H1 (cell line): ENCODE data around the gene PNMA1.

Source experiments
- JUN ChIP-seq: IDR thresholded peaks from 2 replicates; pipeline ENCODE4 v1.6.1; 2011; ENCODE audit warnings: low read depth, mild to moderate bottlenecking, improper control_type of control experiment, low read length
- JUND ChIP-seq: IDR thresholded peaks from 2 replicates; pipeline ENCODE4 v1.6.1; 2011; ENCODE audit warnings: mild to moderate bottlenecking, improper control_type of control experiment, low read length
- TAF1 ChIP-seq: IDR thresholded peaks from 2 replicates; pipeline ENCODE4 v1.6.1; 2011; ENCODE audit warnings: mild to moderate bottlenecking, low read depth, low read length
- TF ChIP-seq, protein P1 (sequence below), 3 experiments: IDR thresholded peaks; 1 replicate in 2 of 3; 2 replicates in 1 of 3; pipeline versions ENCODE4 v1.5.1 to v1.6.1; 2011; ENCODE audit warnings: low read length in 3 of 3, mild to moderate bottlenecking in 3 of 3, inconsistent platforms in 2 of 3, low read depth in 1 of 3, moderate library complexity in 1 of 3; ENCODE audit not compliant: insufficient read depth in 1 of 3; ENCODE audit errors: control extremely low read depth in 1 of 3

GRCh38 chr14:73723406-73723796 lies 9.2 kb upstream of the PNMA1 start:
- no peak for TF ChIP-seq JUN
- TF ChIP-seq, protein P1, sequence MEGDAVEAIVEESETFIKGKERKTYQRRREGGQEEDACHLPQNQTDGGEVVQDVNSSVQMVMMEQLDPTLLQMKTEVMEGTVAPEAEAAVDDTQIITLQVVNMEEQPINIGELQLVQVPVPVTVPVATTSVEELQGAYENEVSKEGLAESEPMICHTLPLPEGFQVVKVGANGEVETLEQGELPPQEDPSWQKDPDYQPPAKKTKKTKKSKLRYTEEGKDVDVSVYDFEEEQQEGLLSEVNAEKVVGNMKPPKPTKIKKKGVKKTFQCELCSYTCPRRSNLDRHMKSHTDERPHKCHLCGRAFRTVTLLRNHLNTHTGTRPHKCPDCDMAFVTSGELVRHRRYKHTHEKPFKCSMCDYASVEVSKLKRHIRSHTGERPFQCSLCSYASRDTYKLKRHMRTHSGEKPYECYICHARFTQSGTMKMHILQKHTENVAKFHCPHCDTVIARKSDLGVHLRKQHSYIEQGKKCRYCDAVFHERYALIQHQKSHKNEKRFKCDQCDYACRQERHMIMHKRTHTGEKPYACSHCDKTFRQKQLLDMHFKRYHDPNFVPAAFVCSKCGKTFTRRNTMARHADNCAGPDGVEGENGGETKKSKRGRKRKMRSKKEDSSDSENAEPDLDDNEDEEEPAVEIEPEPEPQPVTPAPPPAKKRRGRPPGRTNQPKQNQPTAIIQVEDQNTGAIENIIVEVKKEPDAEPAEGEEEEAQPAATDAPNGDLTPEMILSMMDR (IDR thresholded peaks at IDR 0.05; ENCODE audit: control extremely low read depth in 1 of 3, insufficient read depth in 1 of 3, low read depth in 1 of 3, low read length in 3 of 3), result no peak
- no peak for TF ChIP-seq JUND
- TF ChIP-seq TAF1, result no peak
